HepG2 (cell line): Measurements from ENCODE around the gene GNG12. TPM values are rescaled to one million over a fixed set of nuclear protein-coding genes. Genes with fewer than 3 reads are reported as not detected.

ENCODE experiments used
- POLR2G ChIP-seq: fragments of 200-400 bp; formaldehyde crosslinking; IDR thresholded peaks from 2 replicates; pipeline ENCODE4 v1.6.1; 2018; ENCODE audit warnings: mild to moderate bottlenecking, low read depth, low read length, moderate library complexity
- ZBTB8A ChIP-seq: sonication (generic); formaldehyde crosslinking; IDR thresholded peaks from 2 replicates; pipeline ENCODE4 v1.4.0; 2020; ENCODE audit warnings: mild to moderate bottlenecking, low read depth, missing genetic modification reagents, borderline replicate concordance
- ZNF512B ChIP-seq: sonication (generic); formaldehyde crosslinking; IDR thresholded peaks from 2 replicates; pipeline ENCODE4 v1.5.1; 2020; ENCODE audit warnings: missing genetic modification reagents, mild to moderate bottlenecking, borderline replicate concordance
- polyA plus RNA-seq, 8 experiments: library from polyadenylated mRNA; depleted of rRNA in 3 of 8; stranded (reverse) in 7 of 8; unstranded in 1 of 8; fragments of >200 nt; fragmentation: Illumina TruSeq in 4 of 8; extraction: Trizol in 4 of 8; gene quantifications; 2 replicates each; pipeline versions ENCODE4 v1.2.1 to v1.2.3, GENCODE V29; 2011 to 2016; ENCODE audit warnings: low read depth in 4 of 8, missing spikeins in 1 of 8, mixed read lengths in 1 of 8; ENCODE audit not compliant: insufficient read depth in 1 of 8
- total RNA-seq, 5 experiments: library from RNA; depleted of rRNA; stranded (reverse); fragments of >200 nt; fragmentation: Illumina TruSeq; extraction: Trizol; gene quantifications; 2 replicates each; pipeline ENCODE4 v1.2.3, GENCODE V29; 2016; ENCODE audit warnings: low read depth in 1 of 5
- TF ChIP-seq, protein P1 (sequence below): sonication (generic); formaldehyde crosslinking; IDR thresholded peaks from 2 replicates; pipeline ENCODE4 v1.4.0; 2020; ENCODE audit warnings: missing genetic modification reagents, borderline replicate concordance
- TF ChIP-seq, protein P2 (sequence below): sonication (generic); formaldehyde crosslinking; IDR thresholded peaks from 2 replicates; pipeline ENCODE4 v1.4.0; 2020; ENCODE audit warnings: missing genetic modification reagents

GNG12 gene
- total and polyA plus RNA-seq, 2 of the 13 experiments (the other 11 are each of a cell fraction or from before 2014, with no cell fraction given) = 0.11 TPM

DNA sequence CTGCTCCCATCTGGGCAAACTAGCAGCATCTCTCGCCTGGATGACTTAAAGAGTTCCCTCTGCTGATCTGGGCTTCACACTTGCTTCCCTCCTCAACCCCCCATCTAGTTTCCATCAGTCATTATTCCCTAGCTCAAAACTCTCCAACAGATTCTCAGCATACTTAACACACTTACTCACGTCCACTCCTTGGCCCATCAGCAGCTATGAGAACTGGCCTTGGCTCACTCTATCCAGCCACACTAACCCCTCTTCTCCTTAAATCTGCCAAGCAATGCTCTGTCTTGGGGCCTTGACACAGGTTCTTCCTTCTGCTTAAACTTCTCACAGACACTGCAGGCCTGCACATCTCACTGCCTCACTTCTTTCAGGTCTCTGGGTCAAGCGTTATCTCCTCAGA is 41.6 kb downstream of the GNG12 start (continued):
- TF ChIP-seq, protein P1, sequence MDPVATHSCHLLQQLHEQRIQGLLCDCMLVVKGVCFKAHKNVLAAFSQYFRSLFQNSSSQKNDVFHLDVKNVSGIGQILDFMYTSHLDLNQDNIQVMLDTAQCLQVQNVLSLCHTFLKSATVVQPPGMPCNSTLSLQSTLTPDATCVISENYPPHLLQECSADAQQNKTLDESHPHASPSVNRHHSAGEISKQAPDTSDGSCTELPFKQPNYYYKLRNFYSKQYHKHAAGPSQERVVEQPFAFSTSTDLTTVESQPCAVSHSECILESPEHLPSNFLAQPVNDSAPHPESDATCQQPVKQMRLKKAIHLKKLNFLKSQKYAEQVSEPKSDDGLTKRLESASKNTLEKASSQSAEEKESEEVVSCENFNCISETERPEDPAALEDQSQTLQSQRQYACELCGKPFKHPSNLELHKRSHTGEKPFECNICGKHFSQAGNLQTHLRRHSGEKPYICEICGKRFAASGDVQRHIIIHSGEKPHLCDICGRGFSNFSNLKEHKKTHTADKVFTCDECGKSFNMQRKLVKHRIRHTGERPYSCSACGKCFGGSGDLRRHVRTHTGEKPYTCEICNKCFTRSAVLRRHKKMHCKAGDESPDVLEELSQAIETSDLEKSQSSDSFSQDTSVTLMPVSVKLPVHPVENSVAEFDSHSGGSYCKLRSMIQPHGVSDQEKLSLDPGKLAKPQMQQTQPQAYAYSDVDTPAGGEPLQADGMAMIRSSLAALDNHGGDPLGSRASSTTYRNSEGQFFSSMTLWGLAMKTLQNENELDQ (CRISPR knock-in tag) = no peak
- no peak for TF ChIP-seq ZNF512B (CRISPR knock-in tag)
- no peak for TF ChIP-seq POLR2G
- TF ChIP-seq ZBTB8A (CRISPR knock-in tag) = no peak
- TF ChIP-seq, protein P2, sequence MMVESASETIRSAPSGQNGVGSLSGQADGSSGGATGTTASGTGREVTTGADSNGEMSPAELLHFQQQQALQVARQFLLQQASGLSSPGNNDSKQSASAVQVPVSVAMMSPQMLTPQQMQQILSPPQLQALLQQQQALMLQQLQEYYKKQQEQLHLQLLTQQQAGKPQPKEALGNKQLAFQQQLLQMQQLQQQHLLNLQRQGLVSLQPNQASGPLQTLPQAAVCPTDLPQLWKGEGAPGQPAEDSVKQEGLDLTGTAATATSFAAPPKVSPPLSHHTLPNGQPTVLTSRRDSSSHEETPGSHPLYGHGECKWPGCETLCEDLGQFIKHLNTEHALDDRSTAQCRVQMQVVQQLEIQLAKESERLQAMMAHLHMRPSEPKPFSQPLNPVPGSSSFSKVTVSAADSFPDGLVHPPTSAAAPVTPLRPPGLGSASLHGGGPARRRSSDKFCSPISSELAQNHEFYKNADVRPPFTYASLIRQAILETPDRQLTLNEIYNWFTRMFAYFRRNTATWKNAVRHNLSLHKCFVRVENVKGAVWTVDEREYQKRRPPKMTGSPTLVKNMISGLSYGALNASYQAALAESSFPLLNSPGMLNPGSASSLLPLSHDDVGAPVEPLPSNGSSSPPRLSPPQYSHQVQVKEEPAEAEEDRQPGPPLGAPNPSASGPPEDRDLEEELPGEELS (CRISPR knock-in tag) = no peak
